Erythroblast (primary cell): Measurements from ENCODE around the gene PAQR4.

Source experiments
- DNase-seq, 2 experiments: peaks; one replicate each; lab custom pipeline; 2025; lab: John Stamatoyannopoulos, UW
- GATA1 ChIP-seq: IDR thresholded peaks from 2 replicates; pipeline ENCODE4 v1.6.1; 2011; ENCODE audit warnings: low read depth, mild to moderate bottlenecking, control low read depth, low read length, moderate library complexity
- POLR2A ChIP-seq: IDR thresholded peaks from 2 replicates; pipeline ENCODE4 v1.6.1; 2011; ENCODE audit warnings: mild to moderate bottlenecking, low read length

PAQR4 gene

DNA sequence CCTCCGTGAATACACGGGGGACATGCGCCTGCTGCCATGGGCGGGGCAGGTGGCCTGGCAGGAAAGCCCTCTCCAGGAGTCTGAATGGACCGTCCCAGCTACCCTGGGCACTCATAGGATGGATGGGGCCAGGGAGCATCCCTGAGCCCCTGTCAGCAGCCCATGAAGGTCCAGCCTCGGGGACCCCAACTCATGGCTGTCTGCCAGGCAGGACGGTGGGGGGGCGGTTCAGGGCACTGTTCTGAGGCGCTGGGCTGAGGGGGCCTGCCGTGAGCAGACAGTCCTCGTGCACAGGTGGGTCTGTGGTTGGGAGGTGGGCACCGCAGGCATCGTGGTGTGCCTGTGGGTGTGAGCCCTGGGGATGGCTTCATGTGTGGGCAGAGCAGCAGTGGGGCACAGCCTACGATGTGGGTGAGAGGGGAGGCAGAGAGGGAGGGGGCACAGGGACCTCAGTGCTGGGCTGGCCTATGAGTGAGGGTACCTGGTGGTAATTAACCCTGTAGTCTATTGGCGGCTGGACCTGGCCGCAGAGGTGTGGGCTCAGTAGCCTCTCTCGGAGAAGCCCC is 17.6 kb downstream of the PAQR4 start:
- DNase-seq = no peak

DNA sequence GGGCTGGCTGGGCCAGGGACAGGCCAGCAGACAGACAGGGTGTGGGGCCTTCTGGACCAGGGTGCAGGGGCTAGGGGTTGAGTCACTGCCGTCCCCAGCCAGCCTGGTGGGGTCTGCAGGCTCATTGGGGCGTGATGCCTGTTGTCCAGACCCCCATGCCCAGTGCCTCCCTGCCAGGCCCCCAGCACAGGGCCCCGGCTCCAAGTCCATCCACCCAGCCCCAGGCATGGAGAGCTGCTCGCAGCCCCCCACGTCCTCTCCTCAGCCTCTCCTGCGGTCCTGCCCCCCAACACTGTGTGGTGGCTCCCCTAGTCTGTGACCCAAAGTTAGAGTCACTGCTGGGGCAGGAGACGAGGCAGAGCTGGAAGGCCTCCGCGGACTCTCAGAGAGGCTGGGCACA is 18.1 kb downstream of the PAQR4 start:
- TF ChIP-seq POLR2A = no peak
- no peak for TF ChIP-seq GATA1
- no peak for DNase-seq

More for the DNA sequence above, 17.6 kb downstream of the PAQR4 start:
- TF ChIP-seq POLR2A (no peak), GATA1 (no peak)

- peak; percentile 22 to 29 for DNase-seq
- no peak for TF ChIP-seq GATA1
- no peak for TF ChIP-seq POLR2A
These were observed 18.7 kb downstream of the PAQR4 start for GRCh38 chr16:2987833-2988232.

- no peak for DNase-seq
- no peak for TF ChIP-seq POLR2A
- no peak for TF ChIP-seq GATA1
These were observed 19.5 kb downstream of the PAQR4 start for GRCh38 chr16:2988590-2989099.

DNA sequence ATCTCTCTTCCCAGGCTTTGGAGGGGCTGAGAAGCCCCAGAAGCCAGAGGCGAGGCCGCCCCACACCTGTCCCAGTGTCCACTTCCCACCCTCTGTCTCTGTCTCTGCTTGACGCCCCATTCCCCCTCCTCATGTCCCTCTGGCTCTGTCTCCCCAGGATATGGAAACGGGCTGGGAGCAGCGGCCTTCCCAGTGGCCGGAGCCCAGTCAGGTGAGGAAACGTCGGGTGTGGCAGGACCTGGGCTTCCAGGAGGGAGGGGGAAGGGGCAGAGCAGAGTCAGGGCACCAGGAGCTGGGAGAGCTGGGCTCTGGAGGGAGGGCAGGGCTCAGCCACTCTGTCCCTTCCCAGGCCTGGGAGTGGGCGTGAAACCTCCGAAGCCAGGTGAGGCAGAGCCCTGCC is 21.7 kb downstream of the PAQR4 start:
- TF ChIP-seq POLR2A (no peak), GATA1 (no peak)
- no peak for DNase-seq

DNA sequence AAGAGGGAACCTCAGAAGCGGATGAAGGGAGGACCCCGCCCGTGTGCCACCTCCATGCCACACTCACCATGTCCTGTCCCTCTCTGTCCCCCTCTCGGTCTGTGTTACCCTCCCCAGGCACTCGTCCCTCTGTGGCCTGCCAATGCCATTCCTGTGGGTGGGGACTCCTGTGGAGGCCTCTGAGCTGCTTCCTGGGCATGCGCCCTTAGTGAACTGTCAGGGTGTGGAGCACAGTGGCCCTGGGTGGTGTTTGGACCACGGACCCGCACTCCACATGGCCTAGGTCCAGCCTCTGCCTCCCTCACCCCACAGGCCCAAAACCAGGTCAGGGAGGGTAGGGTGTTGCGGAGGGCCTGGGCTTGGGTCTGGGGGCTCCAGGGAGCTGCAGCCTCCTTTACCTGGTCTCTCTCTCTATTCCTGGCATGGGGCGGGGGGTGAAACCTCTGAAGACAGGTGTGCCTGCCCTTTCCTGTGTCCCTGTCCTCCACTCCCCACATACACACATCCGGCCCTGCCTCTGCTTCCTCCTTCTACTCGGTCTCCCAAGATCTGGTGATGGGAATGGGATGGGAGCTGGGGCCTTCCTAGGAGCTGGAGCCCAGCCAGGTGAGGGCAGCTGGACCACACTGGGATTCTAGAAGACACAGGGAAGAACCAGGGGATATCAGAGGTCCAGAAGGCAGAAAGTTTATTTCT is 22.6 kb downstream of the PAQR4 start:
- DNase-seq = no peak
- TF ChIP-seq GATA1 (no peak), POLR2A (no peak)

DNA sequence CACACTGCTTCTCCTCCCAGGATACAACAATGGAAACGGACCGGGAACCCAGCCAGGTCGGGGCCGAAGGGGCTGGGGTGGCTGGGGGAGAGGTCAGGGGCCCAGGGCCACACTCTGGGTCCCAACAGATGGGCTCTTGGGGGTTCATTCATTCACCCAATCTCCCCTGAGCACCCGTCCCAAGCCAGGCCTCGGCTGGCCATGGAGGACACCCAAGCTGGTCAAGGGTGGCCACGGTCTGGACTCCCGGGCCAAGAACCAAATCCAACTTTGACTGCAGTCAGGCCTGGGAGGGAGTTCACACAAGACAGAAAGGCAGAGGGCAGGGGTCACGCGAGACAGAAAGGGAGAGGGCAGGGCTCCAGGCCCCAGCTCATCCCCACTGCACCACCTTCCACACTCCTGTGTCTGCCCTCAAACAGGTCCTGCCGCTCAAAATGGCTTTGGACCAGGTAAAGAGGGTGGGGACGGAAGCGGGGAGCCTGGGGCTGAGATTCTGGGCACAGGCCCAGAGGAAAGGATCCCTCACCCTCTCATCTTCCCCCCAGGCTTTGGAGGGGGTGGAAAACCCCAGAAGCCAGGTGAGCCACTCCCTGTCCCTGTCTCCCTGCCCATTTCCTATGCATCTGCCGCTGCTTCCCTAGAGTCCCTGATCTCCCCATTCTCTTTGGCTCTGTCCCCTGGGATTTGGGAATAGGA is 23.4 kb downstream of the PAQR4 start:
- TF ChIP-seq POLR2A = no peak
- no peak for TF ChIP-seq GATA1
- DNase-seq = no peak

DNA sequence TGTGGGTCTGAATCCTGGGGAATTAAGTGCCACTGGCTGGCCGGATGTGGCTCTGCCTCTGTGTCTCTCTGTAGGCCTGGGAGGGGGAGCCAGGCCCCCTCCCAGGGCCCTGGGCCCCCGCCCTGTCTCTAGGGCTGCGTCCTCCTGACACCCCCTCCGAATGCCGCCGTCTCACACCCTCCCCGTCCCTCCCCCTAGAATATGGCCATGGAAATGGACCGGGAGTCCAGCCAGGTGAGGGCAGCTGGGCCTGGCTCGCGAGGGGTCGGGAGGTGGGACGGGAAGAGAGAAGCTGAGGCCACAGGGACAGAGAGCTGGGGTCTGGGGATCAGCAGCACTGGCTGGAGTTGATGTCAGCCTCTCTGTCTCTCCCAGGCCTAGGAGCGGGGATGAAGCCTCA is 27.1 kb downstream of the PAQR4 start:
- TF ChIP-seq GATA1 = no peak
- no peak for TF ChIP-seq POLR2A

GRCh38 chr16:2999929-3000328 is 30.8 kb downstream of the PAQR4 start:
- no peak for TF ChIP-seq POLR2A
- TF ChIP-seq GATA1 = no peak

More for the DNA sequence above, 27.1 kb downstream of the PAQR4 start:
- DNase-seq = no peak

GRCh38 chr16:3000540-3000939 is 31.4 kb downstream of the PAQR4 start:
- TF ChIP-seq POLR2A (no peak), GATA1 (no peak)

More at GRCh38 chr16:2999929-3000328, 30.8 kb downstream of the PAQR4 start:
- DNase-seq = no peak

GRCh38 chr16:3001316-3001715 is 32.2 kb downstream of the PAQR4 start:
- DNase-seq = no peak
- TF ChIP-seq GATA1 = no peak
- no peak for TF ChIP-seq POLR2A

More at GRCh38 chr16:3000540-3000939, 31.4 kb downstream of the PAQR4 start:
- no peak for DNase-seq

DNA sequence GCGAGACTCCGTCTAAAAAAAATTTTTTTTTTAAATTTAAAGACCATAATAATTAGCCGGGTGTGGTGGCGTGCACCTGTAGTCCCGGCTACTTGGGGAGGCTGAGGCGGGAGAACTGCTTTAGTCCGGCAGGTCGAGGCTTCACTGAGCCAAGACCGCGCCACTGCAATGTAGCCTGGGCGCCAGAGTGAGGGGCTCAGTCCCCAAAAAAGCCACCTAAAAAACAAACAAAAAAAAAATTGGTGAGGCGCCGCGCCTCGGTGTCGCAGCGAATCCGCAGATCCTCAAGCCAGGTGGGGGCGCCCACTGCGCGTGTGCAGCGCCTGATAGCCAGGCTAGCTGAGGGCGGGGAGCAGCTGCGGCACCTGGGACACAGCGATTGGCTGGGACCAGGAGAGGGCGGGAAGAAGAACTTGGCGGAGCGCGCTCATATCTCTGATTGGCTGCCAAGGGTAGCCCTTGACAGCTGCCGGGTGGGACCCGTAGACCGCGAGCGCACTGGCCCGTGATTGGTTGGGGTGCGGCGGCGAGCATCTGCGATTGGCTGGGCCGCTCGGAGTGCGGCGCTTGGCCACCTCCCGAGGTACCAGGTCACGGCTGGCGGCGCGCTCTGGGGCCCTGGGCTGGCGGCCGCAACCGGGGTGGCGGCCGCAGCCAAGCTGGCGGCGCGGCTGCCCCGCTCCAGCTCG is 34.6 kb downstream of the PAQR4 start:
- TF ChIP-seq GATA1 (no peak), POLR2A (peak; percentile 40)
- peak; percentile 100 for DNase-seq

DNA sequence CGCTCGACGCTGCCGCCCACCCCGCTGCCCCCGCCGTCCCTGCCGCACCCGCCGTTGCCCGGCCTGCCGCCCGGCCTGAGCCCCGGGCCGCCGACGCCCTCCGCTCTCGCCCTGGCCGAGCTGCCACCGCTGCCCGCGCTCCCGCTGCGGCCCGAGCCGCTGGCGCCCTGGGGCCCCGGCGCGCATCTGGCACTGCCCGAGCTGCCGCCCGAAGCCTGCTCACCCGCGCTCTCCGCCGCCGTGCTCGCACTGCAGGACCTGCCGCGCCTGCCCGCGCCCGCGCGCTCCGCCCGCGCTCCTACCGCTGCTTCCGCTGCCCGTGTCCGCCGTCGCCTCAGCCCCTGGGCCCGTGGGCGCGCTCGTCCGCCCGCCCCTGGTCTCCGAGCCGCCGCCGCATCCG is 35.2 kb downstream of the PAQR4 start:
- TF ChIP-seq GATA1 (no peak), POLR2A (no peak)
- DNase-seq = peak; percentile 61 to 66
